ENCODE data around the gene SSU72.
"Not testable (repeated sequence)": the region's sequence is repeated elsewhere in the genome, so short reads cannot be mapped to it uniquely, and the experiment has no call there.

SSU72 gene

DNA sequence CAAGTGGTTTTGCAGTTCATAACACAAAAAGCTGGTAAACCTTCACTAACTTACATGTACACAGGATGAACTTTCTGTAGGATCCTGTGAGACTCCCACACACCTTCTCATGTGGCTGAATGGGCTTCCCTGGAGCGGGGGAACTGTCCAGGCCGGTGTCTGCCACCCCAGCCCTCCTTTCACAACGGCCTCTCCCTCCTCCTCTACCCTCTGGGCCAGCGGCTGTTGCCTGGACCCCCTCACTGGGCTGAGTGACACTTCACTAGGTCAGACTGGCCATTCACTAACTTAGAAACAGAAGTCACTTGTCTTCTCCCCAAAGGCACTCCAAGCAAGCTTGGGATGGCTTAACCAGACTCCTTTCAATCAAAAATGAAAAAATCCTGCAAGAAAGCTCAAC lies 16.1 kb downstream of the SSU72 start:
- no peak for DNase-seq (ENCODE audit: low spot score)

DNA sequence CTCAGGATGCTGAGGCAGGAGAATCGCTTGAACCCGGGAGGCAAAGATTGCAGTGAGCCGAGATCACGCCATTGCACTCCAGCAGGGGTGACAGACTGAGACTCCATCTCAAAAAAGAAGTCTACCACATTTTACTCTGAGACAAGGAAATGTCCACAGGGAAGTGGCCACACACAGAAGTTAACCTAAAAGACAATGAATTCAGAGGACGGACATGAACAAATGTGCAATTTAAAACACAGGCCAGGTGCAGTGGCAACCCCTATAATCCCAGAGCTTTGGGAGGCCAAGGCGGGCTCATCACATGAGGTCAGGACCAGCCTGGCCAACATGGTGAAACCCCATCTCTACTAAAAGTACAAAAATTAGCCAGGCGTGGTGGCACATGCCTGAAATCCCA lies 17.0 kb downstream of the SSU72 start:
- DNase-seq (ENCODE audit: low spot score): not testable (repeated sequence)

DNA sequence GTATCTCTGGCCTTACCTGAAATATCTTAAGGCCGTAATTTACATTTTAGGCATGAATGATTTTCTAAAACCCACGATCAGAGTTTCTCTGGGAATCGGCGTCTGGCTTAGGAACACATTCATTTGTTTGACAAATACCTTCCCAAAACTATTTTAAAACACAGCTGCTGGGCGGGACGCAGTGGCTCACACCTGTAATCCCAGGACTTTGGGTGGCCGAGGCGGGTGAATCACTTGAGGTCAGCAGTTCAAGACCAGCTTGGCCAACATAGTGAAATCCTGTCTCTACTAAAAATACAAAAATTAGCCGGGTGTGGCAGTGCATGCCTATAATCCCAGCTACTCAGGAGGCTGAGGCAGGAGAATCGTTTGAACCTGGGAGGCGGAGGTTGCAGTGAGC lies 17.7 kb downstream of the SSU72 start:
- not testable (repeated sequence) for DNase-seq (ENCODE audit: low spot score)

DNA sequence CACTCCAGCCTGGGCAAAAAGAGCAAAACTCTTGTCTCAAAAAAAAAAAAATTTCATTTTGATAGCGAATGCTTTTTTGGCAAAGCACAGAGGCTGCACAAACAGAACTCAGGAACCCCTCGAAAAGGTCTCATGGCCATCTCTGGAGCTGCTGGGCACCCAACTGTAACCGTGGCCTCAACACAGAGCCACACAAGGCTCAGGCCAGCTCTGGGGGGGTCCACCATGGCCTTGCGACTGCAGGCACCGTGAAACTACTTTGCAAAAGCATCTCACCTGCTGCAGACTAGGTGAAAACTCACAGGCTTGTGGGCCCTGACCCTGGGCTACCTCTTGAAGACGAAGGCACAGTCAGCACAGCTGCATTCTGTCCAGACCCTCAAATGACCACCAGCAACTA lies 18.2 kb downstream of the SSU72 start:
- DNase-seq (ENCODE audit: low spot score): no peak

DNA sequence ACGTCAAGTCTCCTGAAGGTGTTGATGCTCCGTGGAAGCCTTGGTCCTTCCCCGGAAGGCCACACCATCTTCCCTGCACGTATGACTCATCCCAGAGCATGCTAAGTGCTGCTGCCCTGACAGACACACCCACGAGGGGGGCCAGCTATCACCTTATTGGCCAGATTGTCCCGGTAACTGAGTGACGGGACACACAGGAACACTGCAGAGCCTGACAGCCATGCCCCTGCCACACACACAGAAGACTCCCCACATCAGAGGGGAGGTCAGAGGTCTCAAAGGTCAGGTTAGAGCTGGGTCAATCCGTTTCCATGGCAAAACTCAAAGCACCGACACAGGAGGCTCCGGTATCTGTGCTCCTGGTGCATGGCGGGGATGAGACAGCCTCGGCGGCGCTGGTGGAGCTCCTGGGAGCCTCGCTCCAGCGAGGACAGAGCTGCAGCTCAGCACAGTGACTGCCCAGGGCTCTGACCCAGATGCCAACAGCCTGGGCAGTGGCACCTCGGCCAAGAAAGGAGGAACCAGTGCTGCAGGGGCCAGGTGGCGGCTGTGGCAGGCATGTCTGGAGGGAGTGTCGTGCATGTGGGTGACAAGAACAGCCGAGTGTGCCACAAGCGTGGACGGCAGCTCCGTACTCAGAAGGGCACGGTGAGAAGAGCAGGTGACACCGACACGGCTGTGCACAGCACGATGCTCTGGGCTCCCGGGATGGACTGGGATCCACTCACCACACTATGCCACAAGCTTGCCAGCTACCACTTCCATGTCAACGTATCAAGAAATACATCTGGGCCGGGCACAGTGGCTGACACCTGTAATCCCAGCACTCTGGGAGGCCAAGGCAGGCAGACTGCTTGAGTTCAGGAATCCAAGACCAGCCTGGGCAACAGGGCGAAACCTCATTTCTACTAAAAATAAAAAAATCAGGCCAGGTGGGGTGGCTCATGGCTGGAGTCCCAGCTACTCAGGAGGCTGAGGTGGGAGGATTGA lies 19.4 kb downstream of the SSU72 start:
- no peak for DNase-seq (ENCODE audit: low spot score)

DNA sequence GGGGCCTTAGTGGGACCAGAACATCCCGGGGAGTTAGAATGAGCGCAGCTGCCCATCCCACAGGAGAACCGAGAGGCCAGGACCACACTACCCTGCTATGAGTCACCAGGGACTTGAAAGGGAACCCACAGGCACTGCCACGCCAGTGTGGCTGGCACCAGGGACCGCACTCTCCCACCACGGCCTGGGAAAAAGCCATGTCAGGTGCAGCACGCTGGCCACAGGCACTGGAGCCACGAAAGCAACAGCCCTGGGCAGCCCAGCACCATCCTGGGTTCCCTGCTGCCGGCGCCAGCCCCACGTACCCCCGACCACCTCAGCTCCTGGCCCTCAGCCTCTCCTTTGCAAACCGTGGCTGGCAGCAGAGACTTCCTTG lies 20.1 kb downstream of the SSU72 start:
- no peak for DNase-seq (ENCODE audit: low spot score)

DNA sequence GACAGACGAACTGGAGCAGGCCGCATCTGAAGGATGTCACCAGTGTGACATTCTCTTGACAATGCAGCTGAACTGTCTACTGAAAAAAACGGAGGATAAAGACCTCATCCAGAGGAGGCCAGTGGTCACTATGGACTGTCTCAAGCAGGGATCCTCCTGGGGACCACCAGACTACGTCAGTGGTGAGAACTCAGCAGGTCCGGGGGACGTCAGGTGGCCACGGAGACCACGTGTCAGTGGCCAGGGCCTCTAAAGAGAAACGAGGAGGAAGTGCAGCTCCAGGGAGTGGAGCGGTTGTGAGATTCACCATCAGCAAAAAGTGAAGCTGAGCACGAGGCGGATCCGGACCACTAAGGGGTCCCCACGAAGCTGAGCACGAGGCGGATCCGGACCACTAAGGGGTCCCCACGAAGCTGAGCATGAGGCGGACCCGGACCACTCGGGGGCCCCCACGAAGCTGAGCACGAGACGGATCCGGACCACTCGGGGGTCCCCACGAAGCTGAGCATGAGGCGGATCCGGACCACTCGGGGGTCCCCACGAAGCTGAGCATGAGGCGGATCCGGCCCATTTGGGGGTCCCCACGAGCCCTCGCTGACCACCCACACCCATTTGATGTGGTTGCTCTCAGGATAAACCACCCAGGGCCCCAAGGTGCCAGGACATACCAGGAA lies 20.7 kb downstream of the SSU72 start:
- no peak for DNase-seq (ENCODE audit: low spot score)

DNA sequence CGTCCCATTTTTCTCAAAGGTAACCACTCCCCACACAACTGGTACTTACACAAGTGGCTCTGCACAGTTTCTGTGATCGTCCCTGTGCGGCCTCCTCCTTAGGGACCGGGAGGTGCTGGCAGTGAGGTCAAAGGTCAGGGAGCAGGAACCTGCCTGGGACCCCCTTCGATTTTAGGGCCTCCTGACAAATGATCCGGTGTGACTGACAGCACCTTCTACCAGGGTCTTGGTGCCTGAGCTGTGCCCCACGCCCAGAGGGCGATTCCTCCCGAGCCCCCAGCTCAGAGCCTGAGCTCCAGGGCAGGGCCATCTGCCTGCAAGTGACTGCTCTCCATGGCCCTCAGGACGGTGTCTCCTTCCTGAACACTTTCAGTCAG lies 22.4 kb downstream of the SSU72 start:
- DNase-seq (ENCODE audit: low spot score): no peak

DNA sequence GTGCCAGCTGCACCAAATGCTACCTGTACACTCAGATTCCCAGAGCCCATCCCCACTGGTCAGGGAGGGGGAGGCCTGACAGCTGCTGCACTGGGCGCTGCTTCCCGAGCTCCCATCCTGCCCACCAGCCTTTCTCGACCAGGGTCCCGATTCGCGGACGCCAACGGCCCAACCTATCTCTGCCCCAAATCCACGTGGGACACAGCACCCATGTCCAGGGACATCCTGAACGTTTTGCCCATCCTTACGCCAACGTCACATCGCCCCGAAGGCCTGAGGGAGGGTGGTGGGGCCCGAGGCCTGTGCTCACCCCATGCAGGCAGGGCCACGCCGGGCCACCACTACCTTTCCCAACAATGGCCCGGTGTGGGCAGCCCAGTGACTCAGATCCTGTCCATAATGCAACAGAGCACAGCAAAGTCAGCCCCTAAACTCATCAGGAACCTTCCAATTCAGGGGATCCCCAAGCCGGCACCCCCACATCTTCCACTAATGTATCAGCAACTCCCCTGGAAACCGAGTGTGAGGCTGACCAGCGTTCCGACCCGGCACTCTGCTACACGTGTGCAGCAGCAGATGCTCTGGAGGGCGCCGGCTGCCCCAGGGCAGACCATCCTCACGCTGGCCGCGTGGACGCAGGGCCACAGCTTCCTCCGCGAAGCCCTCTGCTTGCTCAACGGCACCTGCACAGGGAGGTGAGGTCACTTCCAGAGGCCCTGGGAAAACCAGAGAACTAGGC lies 23.0 kb downstream of the SSU72 start:
- DNase-seq (ENCODE audit: low spot score): no peak

DNA sequence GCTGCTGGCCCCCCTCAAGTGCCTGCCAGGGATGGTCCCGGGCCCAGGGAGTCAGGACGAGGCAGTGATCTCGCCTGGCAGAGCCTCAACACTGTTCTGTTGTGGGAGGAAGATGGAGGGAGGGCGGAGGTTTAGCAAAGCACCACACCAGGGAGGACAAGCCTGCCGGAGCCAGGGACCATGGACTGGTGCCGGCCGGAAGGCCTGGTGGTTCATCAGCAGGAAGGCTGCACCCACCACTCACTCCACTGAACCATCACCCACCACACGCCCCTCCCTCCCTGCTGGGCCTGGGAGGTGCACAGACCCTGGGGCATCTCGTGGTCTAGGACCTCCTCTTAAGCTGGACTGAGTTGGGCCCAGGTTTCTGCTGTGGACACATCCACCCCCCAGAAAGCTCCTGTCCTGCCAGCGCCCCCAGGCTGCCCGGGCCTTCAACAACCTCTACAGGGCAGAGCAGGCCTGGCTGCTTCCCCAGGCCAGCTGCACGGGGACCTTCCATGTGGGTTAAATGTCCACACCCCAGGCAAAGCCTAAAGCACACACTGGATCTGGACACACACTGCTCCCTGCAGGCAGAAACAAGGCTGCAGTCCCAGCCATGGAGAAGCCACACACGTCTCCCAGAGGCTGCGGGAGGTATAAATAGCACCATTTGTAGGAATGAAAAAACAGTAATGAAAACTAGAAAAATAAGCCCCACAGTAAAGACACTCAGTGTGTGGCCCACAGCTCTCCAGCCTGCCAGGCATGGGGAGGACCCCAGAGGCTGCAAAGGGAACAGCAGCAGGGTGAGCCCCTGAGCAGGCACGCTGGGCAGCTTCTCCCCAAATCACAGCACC lies 23.9 kb downstream of the SSU72 start:
- DNase-seq (ENCODE audit: low spot score): no peak

DNA sequence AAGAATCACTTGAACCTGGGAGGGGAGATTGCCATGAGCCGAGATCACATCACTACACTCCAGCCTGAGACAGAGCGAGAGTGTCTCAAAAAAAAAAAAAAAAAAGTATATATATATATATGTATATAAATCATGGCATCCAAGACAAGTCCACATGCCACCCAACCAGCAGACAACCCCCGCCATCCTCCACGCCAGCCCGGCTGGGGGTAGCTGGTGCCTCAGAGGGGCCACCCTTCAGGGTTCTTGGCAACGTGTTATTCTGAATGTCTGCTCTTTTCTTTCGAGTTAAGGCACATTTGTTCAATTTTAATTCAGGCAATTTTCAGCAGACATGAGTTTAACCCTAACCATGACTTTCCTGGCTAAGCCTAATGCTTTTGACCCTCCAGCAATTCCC lies 24.6 kb downstream of the SSU72 start:
- DNase-seq (ENCODE audit: low spot score): no peak

DNA sequence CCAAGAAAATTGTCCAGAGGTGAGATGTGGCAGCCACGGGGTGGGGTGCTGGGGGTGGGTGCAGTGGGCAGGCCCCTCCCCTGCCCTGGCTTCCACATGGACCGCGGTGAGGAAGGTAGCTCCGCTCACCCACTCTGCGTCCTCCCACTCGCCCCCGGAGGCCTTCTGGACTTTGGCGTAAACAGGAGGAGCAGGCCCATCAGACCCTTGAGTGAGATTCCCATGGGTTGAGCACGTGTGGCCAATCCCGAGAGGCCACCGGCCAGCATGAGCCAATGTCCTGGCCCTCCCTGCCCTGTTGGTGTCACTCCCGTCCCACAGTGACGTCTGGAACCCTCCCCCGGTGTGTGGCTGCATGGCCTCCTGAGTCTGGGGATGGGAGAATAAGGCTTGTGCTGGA lies 26.1 kb downstream of the SSU72 start:
- no peak for DNase-seq (ENCODE audit: low spot score)

DNA sequence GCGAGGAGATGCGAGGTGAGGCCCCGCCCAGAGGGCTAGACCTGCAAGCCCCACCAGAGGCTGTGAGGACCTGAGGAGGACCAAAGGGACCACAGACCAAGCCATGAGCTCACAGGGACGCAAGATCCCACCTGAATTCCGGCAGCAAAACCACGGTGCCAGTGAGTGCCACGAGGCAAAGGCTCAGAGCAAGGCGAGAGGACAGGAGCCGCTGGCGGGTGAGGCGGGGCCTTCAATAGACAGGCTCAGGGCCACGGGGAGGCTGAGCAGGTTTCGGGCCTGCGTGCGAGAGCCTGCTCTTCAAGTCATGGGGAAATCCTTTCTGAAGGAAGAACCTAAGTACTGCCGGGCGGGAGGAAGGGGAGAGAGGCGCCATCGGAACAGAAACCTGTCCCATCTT lies 27.2 kb downstream of the SSU72 start:
- DNase-seq (ENCODE audit: low spot score): no peak

DNA sequence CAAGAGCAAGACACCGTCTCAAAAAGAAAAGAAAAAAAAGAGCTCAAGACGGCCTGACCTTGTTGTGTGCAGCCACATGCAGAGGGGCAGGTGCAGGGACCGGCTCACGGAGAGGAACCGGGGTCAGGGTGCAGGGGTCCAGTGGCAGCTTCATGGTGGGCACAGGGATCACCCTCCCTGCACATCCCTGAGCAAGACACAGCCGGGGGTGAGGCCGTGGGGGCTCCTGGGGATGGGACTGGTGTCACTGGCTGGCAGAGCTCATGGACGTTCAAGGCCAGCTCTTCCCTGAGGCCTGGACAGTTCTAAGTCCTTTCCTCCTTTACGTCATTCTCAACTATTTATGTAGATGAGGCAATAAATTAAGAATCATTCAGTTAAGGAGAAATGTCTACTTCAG lies 27.7 kb downstream of the SSU72 start:
- DNase-seq (ENCODE audit: low spot score): no peak

DNA sequence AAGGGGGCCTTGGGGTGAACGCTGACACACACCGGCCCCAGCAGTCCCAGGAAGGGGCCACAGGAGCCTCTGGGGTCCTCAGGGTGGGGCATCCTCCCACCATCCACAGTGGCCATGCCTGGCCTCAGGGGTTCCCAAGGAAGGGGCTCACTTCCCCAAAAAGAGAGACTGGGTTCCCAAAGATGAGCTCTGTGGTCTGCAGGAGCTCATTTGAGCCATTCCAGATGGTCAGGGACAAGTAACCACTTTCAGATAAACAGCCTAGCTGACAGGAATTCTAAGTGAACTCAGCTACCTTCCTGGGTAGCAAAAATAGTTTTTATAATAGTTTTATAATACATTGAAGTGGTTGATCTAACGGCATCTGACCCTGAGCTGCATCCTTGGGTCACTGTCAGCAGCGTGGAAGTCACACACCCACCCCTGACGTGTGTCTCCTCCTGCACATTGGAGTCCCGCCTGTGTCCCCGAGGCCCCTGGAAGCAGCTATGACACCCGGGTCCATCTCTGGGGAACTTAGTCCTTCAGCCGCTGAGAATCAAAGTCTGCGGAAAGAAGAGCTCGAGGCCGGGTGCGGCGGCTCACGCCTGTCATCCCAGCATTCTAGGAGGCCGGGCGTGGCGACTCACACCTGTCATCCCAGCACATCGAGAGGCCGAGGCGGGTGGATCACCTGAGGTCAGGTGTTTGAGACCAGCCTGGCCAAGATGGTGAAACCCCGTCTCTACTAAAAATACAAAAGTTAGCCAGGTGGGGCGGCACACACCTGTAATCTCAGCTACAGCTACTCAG lies 28.5 kb downstream of the SSU72 start:
- no peak for DNase-seq (ENCODE audit: low spot score)

DNA sequence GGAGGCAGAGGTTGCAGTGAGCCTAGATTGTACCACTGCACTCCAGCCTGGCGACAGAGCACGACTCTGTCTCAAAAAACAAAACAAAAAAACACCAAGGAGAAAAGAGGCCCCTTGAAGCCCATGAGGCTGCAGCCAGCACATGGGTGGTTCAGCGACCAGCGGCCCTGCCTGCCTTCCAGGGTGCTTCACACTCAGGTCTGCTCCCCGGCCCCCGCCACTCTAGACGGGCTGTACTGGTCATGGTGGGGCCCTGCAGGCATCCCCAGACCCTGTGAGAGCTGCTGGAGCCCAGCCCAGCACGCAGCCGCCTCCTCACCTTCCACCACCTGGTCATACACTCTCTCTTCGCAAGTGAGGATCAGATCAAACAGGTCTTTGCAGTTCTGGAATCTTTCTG lies 30.1 kb downstream of the SSU72 start:
- no peak for DNase-seq (ENCODE audit: low spot score)

DNA sequence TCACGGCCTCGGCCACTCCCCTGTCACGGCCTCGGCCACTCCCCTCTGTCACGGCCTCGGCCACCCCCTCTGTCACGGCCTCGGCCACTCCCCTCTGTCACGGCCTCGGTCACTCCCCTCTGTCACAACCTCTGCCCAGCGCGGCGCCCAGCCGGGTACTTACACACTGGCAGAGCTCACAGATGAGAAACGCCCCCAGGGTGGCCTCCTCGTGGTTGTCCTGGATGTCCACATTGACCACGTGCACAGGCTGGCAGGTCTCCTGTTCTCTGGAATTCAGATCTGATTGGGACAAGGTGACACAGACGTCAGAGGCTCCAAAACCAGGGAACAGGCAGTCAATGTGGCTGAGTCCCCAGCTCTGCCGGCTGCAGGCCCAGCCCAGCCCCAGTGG lies 31.0 kb downstream of the SSU72 start:
- no peak for DNase-seq (ENCODE audit: low spot score)

DNA sequence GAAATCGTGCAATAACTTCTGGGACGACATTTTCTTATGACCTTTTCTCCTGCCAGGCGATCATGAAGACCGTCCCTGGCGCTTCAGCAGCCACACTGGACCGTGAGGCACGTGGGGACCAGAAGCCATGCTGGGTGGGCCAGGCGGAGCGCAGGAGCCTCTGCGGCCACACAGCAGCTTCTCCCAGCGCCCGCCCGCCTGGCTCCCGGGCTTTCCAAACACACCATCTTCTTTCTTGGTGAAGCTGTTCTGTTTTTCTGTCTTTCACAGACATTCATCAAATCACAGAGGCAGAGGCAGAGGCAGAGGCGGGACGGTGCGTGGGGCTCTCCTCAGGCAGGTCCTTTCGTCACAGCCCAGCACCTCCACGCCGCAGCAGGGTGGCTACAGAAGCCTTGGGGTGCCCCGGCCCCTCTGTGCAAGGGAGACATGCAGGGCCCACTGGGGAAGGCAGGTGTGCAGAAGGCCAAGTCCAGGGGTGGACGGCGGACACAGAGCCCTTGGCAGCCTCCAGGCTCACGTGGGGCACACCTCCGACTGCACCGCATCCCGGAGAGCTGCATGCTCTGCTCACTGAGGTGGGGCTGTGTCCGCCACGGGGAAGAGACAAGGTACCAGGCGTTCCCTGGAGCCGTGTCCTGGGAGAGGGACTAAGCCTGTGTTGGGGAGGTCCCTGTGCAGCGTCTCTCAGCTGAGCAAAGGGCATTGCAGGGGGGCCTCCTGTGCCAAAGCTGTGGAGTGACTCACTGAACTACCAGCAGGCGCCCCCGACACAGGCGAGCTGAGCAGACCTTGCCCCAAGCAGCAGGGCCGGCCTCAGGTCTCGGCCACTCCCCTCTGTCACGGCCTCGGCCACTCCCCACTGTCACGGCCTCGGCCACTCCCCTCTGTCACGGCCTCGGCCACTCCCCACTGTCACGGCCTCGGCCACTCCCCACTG lies 31.6 kb downstream of the SSU72 start:
- DNase-seq (ENCODE audit: low spot score): no peak

DNA sequence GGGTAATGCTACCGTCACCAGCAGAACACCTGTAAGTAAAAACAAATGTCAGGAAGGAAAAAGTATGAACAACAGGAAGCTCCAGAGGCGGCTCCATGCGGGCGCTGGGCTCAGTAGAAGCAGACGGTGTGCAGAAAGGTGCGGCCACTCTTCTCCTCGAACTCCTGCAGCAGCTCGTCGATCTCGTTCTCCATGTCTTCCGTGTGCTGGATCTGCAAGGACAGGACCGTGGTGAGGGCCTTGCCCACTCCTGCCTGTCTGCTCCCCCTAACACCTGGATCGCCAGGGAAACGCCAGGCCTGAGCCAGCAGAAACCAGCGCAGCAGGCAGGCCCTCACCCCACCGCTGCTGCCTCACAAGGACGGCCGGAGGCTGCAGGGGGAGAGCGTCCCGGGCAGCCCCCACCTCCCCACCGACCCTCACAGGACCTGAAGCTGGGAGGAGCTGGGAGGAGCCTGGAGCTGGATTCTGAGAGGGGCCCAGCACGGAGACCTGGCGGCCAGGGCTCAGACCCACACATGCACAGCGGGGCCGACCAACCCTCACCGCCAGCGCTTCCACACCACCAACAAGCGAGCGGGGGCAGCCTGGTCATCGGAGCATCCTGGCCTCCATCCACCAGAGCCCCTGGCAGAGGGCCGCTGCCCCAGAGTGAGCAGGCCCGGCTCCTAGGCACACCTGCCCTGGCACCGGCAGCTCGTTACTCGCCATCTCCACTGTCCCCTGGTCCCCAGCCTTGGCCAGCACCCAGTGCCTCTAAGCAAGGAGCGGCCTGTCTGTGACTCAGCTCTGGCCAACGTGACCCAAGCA lies 32.5 kb downstream of the SSU72 start:
- no peak for DNase-seq (ENCODE audit: low spot score)

Measured in hematopoietic multipotent progenitor cell treated with erythropoietin and hydrocortisone succinate and interleukin-3 and kit ligand, for 15 days (in vitro differentiated cells).